ENCODE measurements around the gene OCSTAMP.

OCSTAMP gene

GRCh38 chr20:46564241-46564957 lies 13.9 kb upstream of the OCSTAMP start:
- peaks cover 4% of the 10 kb centered on the region for H3K4me1 Mint-ChIP-seq (ENCODE audit: low read depth)
- intact Hi-C loops (cut with micrococcal nuclease), result no loop called here
- no peak overlapping the region for H3K4me3 Mint-ChIP-seq
- H3K27me3 Mint-ChIP-seq, result peaks cover 18% of the 10 kb centered on the region
- no peak overlapping the region for H3K27ac Mint-ChIP-seq
- no peaks in the 10 kb centered on the region for H3K36me3 Mint-ChIP-seq (ENCODE audit: low read depth)
- no peaks in the 10 kb centered on the region for H3K9me3 Mint-ChIP-seq

GRCh38 chr20:46563860-46564221 lies 13.4 kb upstream of the OCSTAMP start:
- Mint-ChIP-seq H3K27ac (no peak overlapping the region), H3K36me3 (ENCODE audit: low read depth) (no peaks in the 10 kb centered on the region), H3K27me3 (peaks cover 18% of the 10 kb centered on the region), H3K9me3 (no peaks in the 10 kb centered on the region), H3K4me1 (ENCODE audit: low read depth) (peaks cover 6% of the 10 kb centered on the region), H3K4me3 (no peak overlapping the region)
- intact Hi-C loops (cut with micrococcal nuclease), result no loop called here

GRCh38 chr20:46563170-46563859 lies 12.9 kb upstream of the OCSTAMP start:
- Mint-ChIP-seq H3K4me3 (no peak overlapping the region), H3K27ac (no peak overlapping the region), H3K4me1 (ENCODE audit: low read depth) (peaks cover 11% of the 10 kb centered on the region), H3K27me3 (peaks cover 15% of the 10 kb centered on the region), H3K9me3 (no peaks in the 10 kb centered on the region), H3K36me3 (ENCODE audit: low read depth) (no peaks in the 10 kb centered on the region)
- intact Hi-C loops (cut with micrococcal nuclease), result no loop called here

GRCh38 chr20:46562373-46563169 lies 12.1 kb upstream of the OCSTAMP start:
- no peaks in the 10 kb centered on the region for H3K9me3 Mint-ChIP-seq
- H3K27me3 Mint-ChIP-seq, result peaks cover 13% of the 10 kb centered on the region
- intact Hi-C loops (cut with micrococcal nuclease), result loop anchor here (1.0 kb wide), 1 partner anchor 41 kb away; no protein-coding TSS in a partner anchor
- peaks cover 18% of the 10 kb centered on the region for H3K4me1 Mint-ChIP-seq (ENCODE audit: low read depth)
- no peak overlapping the region for H3K27ac Mint-ChIP-seq
- no peak overlapping the region for H3K4me3 Mint-ChIP-seq
- no peaks in the 10 kb centered on the region for H3K36me3 Mint-ChIP-seq (ENCODE audit: low read depth)

- no peak overlapping the region for H3K4me3 Mint-ChIP-seq
- intact Hi-C loops (cut with micrococcal nuclease), result loop anchor here (1.0 kb wide), 1 partner anchor 41 kb away; no protein-coding TSS in a partner anchor
- H3K4me1 Mint-ChIP-seq (ENCODE audit: low read depth), result peaks cover 24% of the 10 kb centered on the region
- peaks cover 15% of the 10 kb centered on the region for H3K27me3 Mint-ChIP-seq
- no peaks in the 10 kb centered on the region for H3K9me3 Mint-ChIP-seq
- no peak overlapping the region for H3K27ac Mint-ChIP-seq
- no peaks in the 10 kb centered on the region for H3K36me3 Mint-ChIP-seq (ENCODE audit: low read depth)
Observed at GRCh38 chr20:46562009-46562372, 11.5 kb upstream of the OCSTAMP start.

- no peak overlapping the region for H3K4me3 Mint-ChIP-seq
Observed at GRCh38 chr20:46559685-46560440, 9.4 kb upstream of the OCSTAMP start.

GRCh38 chr20:46559001-46559400 lies 8.5 kb upstream of the OCSTAMP start:
- H3K9me3 Mint-ChIP-seq, result no peaks in the 10 kb centered on the region

More at GRCh38 chr20:46559685-46560440, 9.4 kb upstream of the OCSTAMP start:
- no peaks in the 10 kb centered on the region for H3K9me3 Mint-ChIP-seq
- H3K36me3 Mint-ChIP-seq (ENCODE audit: low read depth), result no peaks in the 10 kb centered on the region
- no peak overlapping the region for H3K27ac Mint-ChIP-seq
- peaks cover 18% of the 10 kb centered on the region for H3K27me3 Mint-ChIP-seq
- intact Hi-C loops (cut with micrococcal nuclease), result no loop called here
- peaks cover 33% of the 10 kb centered on the region for H3K4me1 Mint-ChIP-seq (ENCODE audit: low read depth)

GRCh38 chr20:46558511-46558959 lies 8.1 kb upstream of the OCSTAMP start:
- H3K4me1 Mint-ChIP-seq (ENCODE audit: low read depth), result peaks cover 37% of the 10 kb centered on the region
- no peak overlapping the region for H3K4me3 Mint-ChIP-seq
- no peaks in the 10 kb centered on the region for H3K9me3 Mint-ChIP-seq
- H3K36me3 Mint-ChIP-seq (ENCODE audit: low read depth), result no peaks in the 10 kb centered on the region
- peak overlapping the region; percentile 65 for H3K27ac Mint-ChIP-seq
- H3K27me3 Mint-ChIP-seq, result peaks cover 22% of the 10 kb centered on the region
- intact Hi-C loops (cut with micrococcal nuclease), result no loop called here

More at GRCh38 chr20:46559001-46559400, 8.5 kb upstream of the OCSTAMP start:
- intact Hi-C loops (cut with micrococcal nuclease), result no loop called here
- peaks cover 37% of the 10 kb centered on the region for H3K4me1 Mint-ChIP-seq (ENCODE audit: low read depth)
- H3K27me3 Mint-ChIP-seq, result peaks cover 22% of the 10 kb centered on the region
- no peak overlapping the region for H3K4me3 Mint-ChIP-seq
- no peaks in the 10 kb centered on the region for H3K36me3 Mint-ChIP-seq (ENCODE audit: low read depth)
- no peak overlapping the region for H3K27ac Mint-ChIP-seq

GRCh38 chr20:46557231-46557956 lies 6.9 kb upstream of the OCSTAMP start:
- Mint-ChIP-seq H3K4me3 (no peak overlapping the region), H3K4me1 (ENCODE audit: low read depth) (peaks cover 48% of the 10 kb centered on the region), H3K9me3 (no peaks in the 10 kb centered on the region)

GRCh38 chr20:46555370-46555956 lies 5.0 kb upstream of the OCSTAMP start:
- intact Hi-C loops (cut with micrococcal nuclease), result no loop called here
- H3K27ac Mint-ChIP-seq, result no peak overlapping the region

More at GRCh38 chr20:46557231-46557956, 6.9 kb upstream of the OCSTAMP start:
- Mint-ChIP-seq H3K27ac (peak overlapping the region; percentile 65), H3K36me3 (ENCODE audit: low read depth) (no peaks in the 10 kb centered on the region), H3K27me3 (peaks cover 22% of the 10 kb centered on the region)
- intact Hi-C loops (cut with micrococcal nuclease), result no loop called here

GRCh38 chr20:46554828-46555227 lies 4.4 kb upstream of the OCSTAMP start:
- Mint-ChIP-seq H3K27ac (no peak overlapping the region), H3K27me3 (peaks cover 25% of the 10 kb centered on the region), H3K36me3 (ENCODE audit: low read depth) (no peaks in the 10 kb centered on the region), H3K4me3 (no peak overlapping the region), H3K9me3 (no peaks in the 10 kb centered on the region), H3K4me1 (ENCODE audit: low read depth) (peaks cover 63% of the 10 kb centered on the region)
- intact Hi-C loops (cut with micrococcal nuclease), result no loop called here

More at GRCh38 chr20:46555370-46555956, 5.0 kb upstream of the OCSTAMP start:
- Mint-ChIP-seq H3K4me1 (ENCODE audit: low read depth) (peaks cover 61% of the 10 kb centered on the region), H3K9me3 (no peaks in the 10 kb centered on the region), H3K36me3 (ENCODE audit: low read depth) (no peaks in the 10 kb centered on the region), H3K27me3 (peaks cover 25% of the 10 kb centered on the region), H3K4me3 (no peak overlapping the region)

- no peaks in the 10 kb centered on the region for H3K9me3 Mint-ChIP-seq
- no peaks in the 10 kb centered on the region for H3K36me3 Mint-ChIP-seq (ENCODE audit: low read depth)
- H3K27me3 Mint-ChIP-seq, result peaks cover 25% of the 10 kb centered on the region
- H3K4me1 Mint-ChIP-seq (ENCODE audit: low read depth), result peaks cover 62% of the 10 kb centered on the region
- H3K4me3 Mint-ChIP-seq, result no peak overlapping the region
- H3K27ac Mint-ChIP-seq, result no peak overlapping the region
- intact Hi-C loops (cut with micrococcal nuclease), result no loop called here
Observed at GRCh38 chr20:46553926-46554325, 3.5 kb upstream of the OCSTAMP start.
